ENCODE measurements around the gene CNTNAP5.

DNA sequence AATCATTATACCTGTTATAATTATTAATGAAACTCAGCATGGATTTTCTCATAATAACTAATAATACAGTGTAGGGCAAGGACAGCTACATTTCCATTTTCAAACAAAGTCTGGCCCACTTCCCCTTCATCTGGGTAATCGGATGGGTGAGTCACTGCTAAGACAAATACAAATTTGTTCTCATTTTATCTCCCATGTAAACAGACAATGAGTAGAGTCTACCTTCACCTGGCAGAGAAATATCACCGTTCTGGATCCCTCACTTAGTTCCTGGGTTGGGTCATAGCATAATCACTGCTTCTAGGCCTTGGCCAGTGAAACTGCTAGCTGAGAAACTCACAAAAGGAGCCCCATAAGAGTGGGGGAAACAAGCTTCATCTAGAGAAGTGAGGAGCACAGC lies 9.2 kb downstream of the CNTNAP5 start:
- TF ChIP-seq ZNF75D (CRISPR knock-in tag; IDR thresholded peaks at IDR 0.05; ENCODE audit: borderline replicate concordance) (no peak), ZNF30 (CRISPR knock-in tag; IDR thresholded peaks at IDR 0.05) (no peak), TOE1 (CRISPR knock-in tag; IDR thresholded peaks at IDR 0.05) (no peak), ZNF225 (CRISPR knock-in tag; IDR thresholded peaks at IDR 0.05) (no peak), MXI1 (IDR thresholded peaks at IDR 0.05; ENCODE audit: borderline replicate concordance, low read depth, low read length) (no peak), POLR2AphosphoS5 (IDR thresholded peaks at IDR 0.05; ENCODE audit: low read depth, low read length) (no peak)
- TF ChIP-seq, protein P1, sequence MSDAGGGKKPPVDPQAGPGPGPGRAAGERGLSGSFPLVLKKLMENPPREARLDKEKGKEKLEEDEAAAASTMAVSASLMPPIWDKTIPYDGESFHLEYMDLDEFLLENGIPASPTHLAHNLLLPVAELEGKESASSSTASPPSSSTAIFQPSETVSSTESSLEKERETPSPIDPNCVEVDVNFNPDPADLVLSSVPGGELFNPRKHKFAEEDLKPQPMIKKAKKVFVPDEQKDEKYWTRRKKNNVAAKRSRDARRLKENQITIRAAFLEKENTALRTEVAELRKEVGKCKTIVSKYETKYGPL (CRISPR knock-in tag; IDR thresholded peaks at IDR 0.05), result no peak
- TF ChIP-seq, protein P2, sequence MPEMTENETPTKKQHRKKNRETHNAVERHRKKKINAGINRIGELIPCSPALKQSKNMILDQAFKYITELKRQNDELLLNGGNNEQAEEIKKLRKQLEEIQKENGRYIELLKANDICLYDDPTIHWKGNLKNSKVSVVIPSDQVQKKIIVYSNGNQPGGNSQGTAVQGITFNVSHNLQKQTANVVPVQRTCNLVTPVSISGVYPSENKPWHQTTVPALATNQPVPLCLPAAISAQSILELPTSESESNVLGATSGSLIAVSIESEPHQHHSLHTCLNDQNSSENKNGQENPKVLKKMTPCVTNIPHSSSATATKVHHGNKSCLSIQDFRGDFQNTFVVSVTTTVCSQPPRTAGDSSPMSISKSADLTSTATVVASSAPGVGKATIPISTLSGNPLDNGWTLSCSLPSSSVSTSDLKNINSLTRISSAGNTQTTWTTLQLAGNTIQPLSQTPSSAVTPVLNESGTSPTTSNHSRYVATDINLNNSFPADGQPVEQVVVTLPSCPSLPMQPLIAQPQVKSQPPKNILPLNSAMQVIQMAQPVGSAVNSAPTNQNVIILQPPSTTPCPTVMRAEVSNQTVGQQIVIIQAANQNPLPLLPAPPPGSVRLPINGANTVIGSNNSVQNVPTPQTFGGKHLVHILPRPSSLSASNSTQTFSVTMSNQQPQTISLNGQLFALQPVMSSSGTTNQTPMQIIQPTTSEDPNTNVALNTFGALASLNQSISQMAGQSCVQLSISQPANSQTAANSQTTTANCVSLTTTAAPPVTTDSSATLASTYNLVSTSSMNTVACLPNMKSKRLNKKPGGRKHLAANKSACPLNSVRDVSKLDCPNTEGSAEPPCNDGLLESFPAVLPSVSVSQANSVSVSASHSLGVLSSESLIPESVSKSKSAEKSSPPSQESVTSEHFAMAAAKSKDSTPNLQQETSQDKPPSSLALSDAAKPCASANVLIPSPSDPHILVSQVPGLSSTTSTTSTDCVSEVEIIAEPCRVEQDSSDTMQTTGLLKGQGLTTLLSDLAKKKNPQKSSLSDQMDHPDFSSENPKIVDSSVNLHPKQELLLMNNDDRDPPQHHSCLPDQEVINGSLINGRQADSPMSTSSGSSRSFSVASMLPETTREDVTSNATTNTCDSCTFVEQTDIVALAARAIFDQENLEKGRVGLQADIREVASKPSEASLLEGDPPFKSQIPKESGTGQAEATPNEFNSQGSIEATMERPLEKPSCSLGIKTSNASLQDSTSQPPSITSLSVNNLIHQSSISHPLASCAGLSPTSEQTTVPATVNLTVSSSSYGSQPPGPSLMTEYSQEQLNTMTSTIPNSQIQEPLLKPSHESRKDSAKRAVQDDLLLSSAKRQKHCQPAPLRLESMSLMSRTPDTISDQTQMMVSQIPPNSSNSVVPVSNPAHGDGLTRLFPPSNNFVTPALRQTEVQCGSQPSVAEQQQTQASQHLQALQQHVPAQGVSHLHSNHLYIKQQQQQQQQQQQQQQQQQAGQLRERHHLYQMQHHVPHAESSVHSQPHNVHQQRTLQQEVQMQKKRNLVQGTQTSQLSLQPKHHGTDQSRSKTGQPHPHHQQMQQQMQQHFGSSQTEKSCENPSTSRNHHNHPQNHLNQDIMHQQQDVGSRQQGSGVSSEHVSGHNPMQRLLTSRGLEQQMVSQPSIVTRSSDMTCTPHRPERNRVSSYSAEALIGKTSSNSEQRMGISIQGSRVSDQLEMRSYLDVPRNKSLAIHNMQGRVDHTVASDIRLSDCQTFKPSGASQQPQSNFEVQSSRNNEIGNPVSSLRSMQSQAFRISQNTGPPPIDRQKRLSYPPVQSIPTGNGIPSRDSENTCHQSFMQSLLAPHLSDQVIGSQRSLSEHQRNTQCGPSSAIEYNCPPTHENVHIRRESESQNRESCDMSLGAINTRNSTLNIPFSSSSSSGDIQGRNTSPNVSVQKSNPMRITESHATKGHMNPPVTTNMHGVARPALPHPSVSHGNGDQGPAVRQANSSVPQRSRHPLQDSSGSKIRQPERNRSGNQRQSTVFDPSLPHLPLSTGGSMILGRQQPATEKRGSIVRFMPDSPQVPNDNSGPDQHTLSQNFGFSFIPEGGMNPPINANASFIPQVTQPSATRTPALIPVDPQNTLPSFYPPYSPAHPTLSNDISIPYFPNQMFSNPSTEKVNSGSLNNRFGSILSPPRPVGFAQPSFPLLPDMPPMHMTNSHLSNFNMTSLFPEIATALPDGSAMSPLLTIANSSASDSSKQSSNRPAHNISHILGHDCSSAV (CRISPR knock-in tag; IDR thresholded peaks at IDR 0.05; ENCODE audit: borderline replicate concordance), result no peak
- TF ChIP-seq, protein P3, sequence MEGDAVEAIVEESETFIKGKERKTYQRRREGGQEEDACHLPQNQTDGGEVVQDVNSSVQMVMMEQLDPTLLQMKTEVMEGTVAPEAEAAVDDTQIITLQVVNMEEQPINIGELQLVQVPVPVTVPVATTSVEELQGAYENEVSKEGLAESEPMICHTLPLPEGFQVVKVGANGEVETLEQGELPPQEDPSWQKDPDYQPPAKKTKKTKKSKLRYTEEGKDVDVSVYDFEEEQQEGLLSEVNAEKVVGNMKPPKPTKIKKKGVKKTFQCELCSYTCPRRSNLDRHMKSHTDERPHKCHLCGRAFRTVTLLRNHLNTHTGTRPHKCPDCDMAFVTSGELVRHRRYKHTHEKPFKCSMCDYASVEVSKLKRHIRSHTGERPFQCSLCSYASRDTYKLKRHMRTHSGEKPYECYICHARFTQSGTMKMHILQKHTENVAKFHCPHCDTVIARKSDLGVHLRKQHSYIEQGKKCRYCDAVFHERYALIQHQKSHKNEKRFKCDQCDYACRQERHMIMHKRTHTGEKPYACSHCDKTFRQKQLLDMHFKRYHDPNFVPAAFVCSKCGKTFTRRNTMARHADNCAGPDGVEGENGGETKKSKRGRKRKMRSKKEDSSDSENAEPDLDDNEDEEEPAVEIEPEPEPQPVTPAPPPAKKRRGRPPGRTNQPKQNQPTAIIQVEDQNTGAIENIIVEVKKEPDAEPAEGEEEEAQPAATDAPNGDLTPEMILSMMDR (CRISPR knock-in tag; IDR thresholded peaks at IDR 0.05), result no peak
